Activated naive CD4-positive, alpha-beta T cell treated with anti-CD3 and anti-CD28 coated beads, Interleukin-2, amount 10 ng/mL, durations not matched to agents 5 hours and 36 hours (primary cell): ENCODE data around the gene IFI44. TPM values are rescaled to one million over a fixed set of nuclear protein-coding genes. Genes with fewer than 3 reads are reported as not detected.

ENCODE experiments used
- total RNA-seq, 2 experiments: library from RNA; stranded (reverse); gene quantifications; one replicate each; pipeline ENCODE4 v1.2.3, GENCODE V29; 2021

Gene IFI44
- 10 to 100 TPM; 36.6 to 42.6 TPM for total RNA-seq

GRCh38 chr1:78649628-78650027 is at the start of gene IFI44:
IFI44 (plus strand) TSS chr1:78649831; CDS start chr1:78650196, 365 bp downstream.

GRCh38 chr1:78619803-78620579 is 29.6 kb upstream of the IFI44 start, which contains the start of gene IFI44L:
IFI44L (plus strand) TSS chr1:78620448; CDS start chr1:78627916, 7,468 bp downstream.

Other genes with a start within 250 kb of the IFI44 start
- gene PTGFR, start 158.9 kb upstream of the IFI44 start, total RNA-seq = not detected
- gene IFI44L, start 29.4 kb upstream of the IFI44 start, total RNA-seq = 10 to 100 TPM; 28.0 to 29.2 TPM